ENCODE measurements around the gene ISG20. TPM values are rescaled to one million over a fixed set of nuclear protein-coding genes. Genes with fewer than 3 reads are reported as not detected.

ISG20 gene
- total and polyA plus RNA-seq, 2 of the 8 experiments (the other 6 are each of a cell fraction or from before 2014, with no cell fraction given), result 2.9 to 5.2 TPM

GRCh38 chr15:88606070-88606794 lies 32.6 kb upstream of the ISG20 start:
- Histone ChIP-seq H3K18ac (ENCODE audit: extremely low read depth, low read length) (no peak overlapping the region), H3K14ac (ENCODE audit: insufficient read length) (no peak overlapping the region), H3K27me3 (replicated peaks in 1 of 4; ENCODE audit: control insufficient read depth in 3 of 4, extremely low read depth in 1 of 4, insufficient read depth in 3 of 4, low read length in 3 of 4) (peaks cover 31 to 58% (median 51%) of the 10 kb centered on the region in 4 experiments), H3K23me2 (ENCODE audit: low read depth, low read length) (peaks cover 25% of the 10 kb centered on the region; the same call in 1 of the 2 replicates), H2AFZ (ENCODE audit: low read length) (no peak overlapping the region), H2BK120ac (replicated peaks; ENCODE audit: low read depth, low read length) (no peak overlapping the region), H3K4ac (replicated peaks; ENCODE audit: insufficient read length, low read depth, low read length) (no peak overlapping the region), H3K79me2 (ENCODE audit: control insufficient read depth in 1 of 2, insufficient read depth in 2 of 2, low read length in 2 of 2) (no peaks in the 10 kb centered on the region), H2BK12ac (ENCODE audit: low read depth, low read length) (no peak overlapping the region), H3K4me2 (ENCODE audit: insufficient read depth in 1 of 2, low read depth in 2 of 2, low read length in 2 of 2) (peak overlapping the region; percentile 94 to 95), H4K20me1 (replicated peaks in 1 of 2; ENCODE audit: control insufficient read depth in 1 of 2, insufficient read depth in 2 of 2, low read length in 2 of 2) (peaks cover 0 to 7% of the 10 kb centered on the region in 2 experiments), H4K8ac (ENCODE audit: extremely low read depth, insufficient read depth, low read length) (no peak overlapping the region), H3K27ac (ENCODE audit: low read depth, low read length) (no peak overlapping the region), H3K36me3 (ENCODE audit: control insufficient read depth in 2 of 4, insufficient read depth in 4 of 4, low read length in 3 of 4) (no peaks in the 10 kb centered on the region), H2BK5ac (ENCODE audit: low read depth, low read length) (no peak overlapping the region), H2AK5ac (ENCODE audit: low read depth, low read length) (no peak overlapping the region), H3K56ac (replicated peaks; ENCODE audit: insufficient read length, low read depth, low read length) (no peak overlapping the region), H3K79me1 (ENCODE audit: low read depth, low read length) (no peaks in the 10 kb centered on the region), H4K91ac (replicated peaks; ENCODE audit: insufficient read length, low read length) (no peak overlapping the region), H4K5ac (ENCODE audit: insufficient read length, low read depth, low read length) (no peak overlapping the region), H3K4me1 (replicated peaks in 1 of 4; ENCODE audit: control insufficient read depth in 3 of 4, insufficient read depth in 4 of 4, low read length in 3 of 4) (peaks cover 12 to 34% (median 23%) of the 10 kb centered on the region in 4 experiments), H3K9me3 (ENCODE audit: insufficient read depth in 2 of 2, low read depth in 1 of 2, low read length in 1 of 2) (no peaks in the 10 kb centered on the region), H3K4me3 (ENCODE audit: extremely low read depth in 1 of 4, insufficient read depth in 2 of 4, low read depth in 3 of 4, low read length in 4 of 4) (peak overlapping the region; percentile 24 to 61 (median 52); a peak in 7 of 8 replicates), H2BK15ac (ENCODE audit: low read length) (no peak overlapping the region), H3K9ac (replicated peaks in 1 of 4; ENCODE audit: extremely low read depth in 1 of 4, low read depth in 3 of 4, low read length in 3 of 4) (no peak overlapping the region), H2BK20ac (ENCODE audit: low read length) (no peak overlapping the region), H3K23ac (ENCODE audit: insufficient read length) (no peak overlapping the region)
- POLR2A ChIA-PET (ENCODE audit: partially characterized antibody), result no interaction called here
- 13% methylated on average over 26 of the region's 26 CpGs; no CpG with 5 or more reads in 1 of the 2 experiments for WGBS, 2 experiments (ENCODE audit: extremely low coverage in 1 of 2, insufficient coverage in 1 of 2, insufficient read length in 1 of 2, insufficient replicate concordance in 2 of 2, low coverage in 1 of 2, low lambda C conversion rate in 2 of 2, missing lambda C conversion rate in 1 of 2)
- FAIRE-seq (no peak), DNase-seq (ENCODE audit: low read depth in 1 of 2, low spot score in 2 of 2) (no peak)
- CTCF ChIA-PET (ENCODE audit: partially characterized antibody), result interaction anchor here (0.6 to 1.7 kb wide), 2 partner anchors 129 to 132 kb away, joined by 4 to 7 read pairs; no protein-coding TSS in a partner anchor
- TF ChIP-seq TEAD4 (IDR thresholded peaks at IDR 0.05; ENCODE audit: low read depth, low read length), result no peak
- peak; percentile 12; the same call in 1 of the 2 replicates for TF ChIP-seq SRF (IDR thresholded peaks at IDR 0.05; ENCODE audit: low read depth, low read length)
- TF ChIP-seq MAX (IDR thresholded peaks at IDR 0.05), result no peak
- no peak for TF ChIP-seq MAFK (IDR thresholded peaks at IDR 0.05; ENCODE audit: low read depth, low read length)
- TF ChIP-seq CHD2 (IDR thresholded peaks at IDR 0.05; ENCODE audit: low read length), result no peak
- no peak for TF ChIP-seq SP4 (IDR thresholded peaks at IDR 0.05; ENCODE audit: low read length)
- peak; percentile 14 for TF ChIP-seq RNF2 (IDR thresholded peaks at IDR 0.05; ENCODE audit: borderline replicate concordance, low read depth, low read length, missing control alignments, poor library complexity, severe bottlenecking)
- no peak for TF ChIP-seq SIX5 (IDR thresholded peaks at IDR 0.05; ENCODE audit: low read depth, low read length)
- no peak for TF ChIP-seq FOSL1 (IDR thresholded peaks at IDR 0.05; ENCODE audit: insufficient read depth, low read depth, low read length)
- TF ChIP-seq RBBP5 (IDR thresholded peaks at IDR 0.05; ENCODE audit: borderline replicate concordance, low read depth, low read length), result 0 out of 2 replicates have a peak, but pooled peaks have one; percentile 31
- no peak for TF ChIP-seq SP1 (IDR thresholded peaks at IDR 0.05; ENCODE audit: low read depth, low read length)
- TF ChIP-seq NRF1 (IDR thresholded peaks at IDR 0.05; ENCODE audit: low read depth, low read length), result no peak
